K562 (cell line): ENCODE data around the gene CHSY3. TPM values are rescaled to one million over a fixed set of nuclear protein-coding genes. Genes with fewer than 3 reads are reported as not detected.

Source experiments
- ATAC-seq: fragments of 200-7000 bp; cut with Tn5 transposase; 3 replicates; pipeline ENCODE4 v1.9.1; 2020; ENCODE audit warnings: moderate library complexity
- BruUV-seq: library from RNA; stranded (reverse); fragments of 400-500 nt; replicated peaks from 2 replicates; lab custom pipeline; 2021; lab: Mats Ljungman, UMichigan
- CTCF ChIA-PET: fragments of 300-600 bp; formaldehyde crosslinking; extraction: SDS; loops from one replicate; lab custom pipeline; 2021; ENCODE audit warnings: low intra/inter-chr PET ratio; lab: Yijun Ruan, JAX
- POLR2A ChIA-PET: fragments of 300-600, 350-650 bp; sonication (Branson Sonifier 250); formaldehyde crosslinking; extraction: SDS; loops from one replicate; lab custom pipeline; 2021; ENCODE audit warnings: antibody characterized with exemption, inconsistent platforms; lab: Yijun Ruan, JAX
- DNase-seq, 4 experiments: peaks; one replicate each; pipeline versions ENCODE4 v3.0.0 to v3.0.0-alpha.2; 2011 to 2018; ENCODE audit warnings: low spot score in 3 of 4, mixed read lengths in 3 of 4; ENCODE audit errors: extremely low read depth in 1 of 4
- FAIRE-seq: peaks from 2 replicates; lab custom pipeline; 2011; peaks lifted over from hg19 to GRCh38; lab: Jason Lieb, UNC
- H2AFZ ChIP-seq: 2 replicates; pipeline ENCODE4 v1.6.0; 2011; ENCODE audit warnings: low read depth, low read length, control low read depth, inconsistent platforms
- H3K27ac ChIP-seq: fragments of 200-600 bp; 3 replicates; pipeline ENCODE4 v1.8.0; 2011; ENCODE audit warnings: low read depth, mild to moderate bottlenecking, control low read depth, inconsistent platforms, low read length, moderate library complexity, mixed read lengths; ENCODE audit errors: extremely low read depth
- H3K27me3 ChIP-seq, 2 experiments: fragments of 300-600 bp in 1 of 2; 2 replicates in 1 of 2; 3 replicates in 1 of 2; pipeline versions ENCODE4 v1.6.0 to v1.8.0; 2011; ENCODE audit warnings: inconsistent platforms in 2 of 2, low read length in 2 of 2, mild to moderate bottlenecking in 1 of 2, mixed read lengths in 1 of 2, moderate library complexity in 1 of 2; ENCODE audit not compliant: control insufficient read depth in 2 of 2, insufficient read depth in 2 of 2
- H3K36me3 ChIP-seq: fragments of 300-600 bp; 3 replicates; pipeline ENCODE4 v1.8.0; 2011; ENCODE audit warnings: mild to moderate bottlenecking, low read length, inconsistent platforms; ENCODE audit not compliant: control insufficient read depth, insufficient read depth
- H3K4me1 ChIP-seq, 2 experiments: fragments of 200-600 bp in 1 of 2; replicated peaks in 1 of 2; 2 replicates in 1 of 2; 3 replicates in 1 of 2; pipeline versions ENCODE4 v1.5.1 to v1.8.0; 2011; ENCODE audit warnings: inconsistent platforms in 2 of 2, low read length in 2 of 2, mild to moderate bottlenecking in 1 of 2, mixed read lengths in 1 of 2, moderate library complexity in 1 of 2; ENCODE audit not compliant: control insufficient read depth in 2 of 2, insufficient read depth in 2 of 2
- H3K4me2 ChIP-seq: 2 replicates; pipeline ENCODE4 v1.6.1; 2011; ENCODE audit warnings: low read length, control low read depth, inconsistent platforms, mixed read lengths; ENCODE audit not compliant: insufficient read depth
- H3K4me3 ChIP-seq: fragments of 200-600 bp; sonication (generic), shearing (Covaris generic); 2 replicates; pipeline ENCODE4 v1.5.1; 2016; ENCODE audit warnings: control low read depth, inconsistent platforms
- H3K79me2 ChIP-seq: fragments of 200-600 bp; 3 replicates; pipeline ENCODE4 v1.8.0; 2011; ENCODE audit warnings: low read length, inconsistent platforms; ENCODE audit not compliant: control insufficient read depth, insufficient read depth
- H3K9ac ChIP-seq, 2 experiments: 2 replicates each; pipeline versions ENCODE4 v1.6.0 to v1.6.1; 2011; ENCODE audit warnings: low read depth in 2 of 2, low read length in 2 of 2, control low read depth in 1 of 2, inconsistent platforms in 1 of 2, mild to moderate bottlenecking in 1 of 2, mixed read lengths in 1 of 2; ENCODE audit not compliant: insufficient read depth in 1 of 2
- H3K9me1 ChIP-seq: one replicate; pipeline ENCODE4 v1.6.0; 2011; ENCODE audit warnings: inconsistent platforms, mild to moderate bottlenecking, low read length, moderate library complexity; ENCODE audit not compliant: control insufficient read depth, insufficient read depth
- H3K9me3 ChIP-seq: replicated peaks from 2 replicates; pipeline ENCODE4 v1.5.1; 2011; ENCODE audit warnings: low read depth, low read length, inconsistent platforms; ENCODE audit not compliant: control insufficient read depth, insufficient read depth
- H4K20me1 ChIP-seq: replicated peaks from 2 replicates; pipeline ENCODE4 v1.6.1; 2011; ENCODE audit warnings: low read length, inconsistent platforms, mixed read lengths; ENCODE audit not compliant: control insufficient read depth, insufficient read depth
- C11orf30 ChIP-seq: fragments of 450-650 bp; IDR thresholded peaks from 2 replicates; pipeline ENCODE4 v1.6.1; 2016; ENCODE audit warnings: low read depth, mild to moderate bottlenecking
- CBFA2T2 ChIP-seq: fragments of 450-650 bp; conservative IDR thresholded peaks from 2 replicates; pipeline ENCODE4 v1.6.1; 2017; ENCODE audit warnings: mild to moderate bottlenecking
- CEBPG ChIP-seq, 3 experiments: fragments of 200-800 bp in 1 of 3; sonication (Bioruptor generic) in 1 of 3; sonication (generic) in 1 of 3; formaldehyde crosslinking in 1 of 3; IDR thresholded peaks in 2 of 3; conservative IDR thresholded peaks in 1 of 3; 2 replicates each; pipeline versions ENCODE4 v1.6.1 to v1.8.0; 2016 to 2022; ENCODE audit warnings: missing compliant biosample characterization in 2 of 3, missing genetic modification characterization in 2 of 3, mild to moderate bottlenecking in 1 of 3, missing genetic modification reagents in 1 of 3
- DACH1 ChIP-seq: fragments of 450-650 bp; IDR thresholded peaks from 2 replicates; pipeline ENCODE4 v1.6.1; 2018; ENCODE audit not compliant: partially characterized antibody
- FOS ChIP-seq: IDR thresholded peaks from 3 replicates; pipeline ENCODE4 v1.6.1; 2011; ENCODE audit not compliant: insufficient read length; ENCODE audit errors: extremely low read depth
- FOXJ3 ChIP-seq: sonication (generic); formaldehyde crosslinking; IDR thresholded peaks from 2 replicates; pipeline ENCODE4 v1.4.0; 2020; ENCODE audit warnings: mild to moderate bottlenecking, missing genetic modification reagents
- GATAD2A ChIP-seq: fragments of 450-650 bp; IDR thresholded peaks from 2 replicates; pipeline ENCODE4 v1.6.1; 2017
- KDM2B ChIP-seq: fragments of 250-450 bp; sonication (Bioruptor Pico); IDR thresholded peaks from 2 replicates; pipeline ENCODE4 v1.8.0; 2021; ENCODE audit warnings: mild to moderate bottlenecking, moderate library complexity
- L3MBTL2 ChIP-seq: fragments of 450-650 bp; IDR thresholded peaks from 2 replicates; pipeline ENCODE4 v1.6.1; 2016; ENCODE audit warnings: mild to moderate bottlenecking, moderate library complexity
- MCM5 ChIP-seq: fragments of 450-650 bp; IDR thresholded peaks from 2 replicates; pipeline ENCODE4 v1.6.1; 2016; ENCODE audit warnings: low read depth
- NEUROD1 ChIP-seq: fragments of 150-350 bp; IDR thresholded peaks from 2 replicates; pipeline ENCODE4 v1.6.1; 2014; ENCODE audit warnings: borderline replicate concordance, low read length, low read depth; ENCODE audit not compliant: partially characterized antibody
- POLR3A ChIP-seq: IDR thresholded peaks from 2 replicates; pipeline ENCODE4 v1.6.1; 2011; ENCODE audit warnings: borderline replicate concordance, mild to moderate bottlenecking, moderate library complexity; ENCODE audit not compliant: insufficient read length, insufficient read depth; ENCODE audit errors: extremely low read depth
- YY1 ChIP-seq, 3 experiments: IDR thresholded peaks; 2 replicates each; pipeline ENCODE4 v1.6.1; 2011; ENCODE audit warnings: low read length in 2 of 3, mild to moderate bottlenecking in 2 of 3, moderate library complexity in 2 of 3, borderline replicate concordance in 1 of 3, control low read depth in 1 of 3, low read depth in 1 of 3; ENCODE audit not compliant: insufficient read depth in 3 of 3, insufficient replicate concordance in 2 of 3, control insufficient read depth in 1 of 3, insufficient read length in 1 of 3; ENCODE audit errors: extremely low read depth in 1 of 3
- ZNF121 ChIP-seq: sonication (generic); formaldehyde crosslinking; conservative IDR thresholded peaks from 2 replicates; pipeline ENCODE4 v1.8.0; 2022; ENCODE audit warnings: missing genetic modification reagents
- ZNF175 ChIP-seq: fragments of 200-800 bp; sonication (Bioruptor generic); IDR thresholded peaks from 2 replicates; pipeline ENCODE4 v1.6.1; 2016; ENCODE audit warnings: low read depth, mild to moderate bottlenecking, missing genetic modification characterization, missing compliant biosample characterization
- WGBS: fragments of 100-300 bp; shearing (Covaris generic); methylation state at CpG from one replicate; pipeline ENCODE4 v1.1.6; 2016; ENCODE audit warnings: low coverage, mixed read lengths; ENCODE audit not compliant: insufficient coverage; ENCODE audit errors: missing lambda C conversion rate; 5-methylcytosine and 5-hydroxymethylcytosine counted together
- in situ Hi-C: fragments of 300-500 bp; cut with MboI; formaldehyde crosslinking; loops from 4 replicates; pipeline ENCODE4 v1.15.0; 2018; ENCODE audit warnings: inconsistent platforms, mixed read lengths
- intact Hi-C: fragments of 100-400 bp; cut with micrococcal nuclease; formaldehyde crosslinking; loops from 2 replicates; pipeline ENCODE4 v1.14.2; 2022
- polyA plus RNA-seq, 8 experiments: library from polyadenylated mRNA; depleted of rRNA in 4 of 8; stranded (reverse) in 5 of 8; unstranded in 3 of 8; fragments of >200 nt; fragmentation: Nextera tagmentation in 2 of 8; fragmentation: Illumina TruSeq in 1 of 8; extraction: Ambion mirVana in 2 of 8; extraction: Trizol in 1 of 8; gene quantifications; 2 replicates each; pipeline versions ENCODE4 v1.2.1 to v1.2.3, GENCODE V29; 2011 to 2014; ENCODE audit warnings: inconsistent platforms in 1 of 8, missing spikeins in 1 of 8
- total RNA-seq, 7 experiments: library from RNA; depleted of rRNA in 6 of 7; stranded (reverse); fragments of >200 nt in 6 of 7; fragmentation: Illumina TruSeq in 2 of 7; extraction: Trizol in 2 of 7; gene quantifications; 2 replicates each; pipeline versions ENCODE4 v1.2.1 to v1.2.3, GENCODE V29; 2011 to 2021; ENCODE audit warnings: low replicate concordance in 1 of 7
- TF ChIP-seq, protein P1 (sequence below): sonication (generic); formaldehyde crosslinking; IDR thresholded peaks from 2 replicates; pipeline ENCODE4 v1.8.0; 2022; ENCODE audit warnings: missing genetic modification reagents, mild to moderate bottlenecking, moderate library complexity, borderline replicate concordance

Gene CHSY3
- total and polyA plus RNA-seq, 9 of the 15 experiments (the other 6 are each of a cell fraction or from before 2014, with no cell fraction given): 0.04 TPM; not detected in 8

DNA sequence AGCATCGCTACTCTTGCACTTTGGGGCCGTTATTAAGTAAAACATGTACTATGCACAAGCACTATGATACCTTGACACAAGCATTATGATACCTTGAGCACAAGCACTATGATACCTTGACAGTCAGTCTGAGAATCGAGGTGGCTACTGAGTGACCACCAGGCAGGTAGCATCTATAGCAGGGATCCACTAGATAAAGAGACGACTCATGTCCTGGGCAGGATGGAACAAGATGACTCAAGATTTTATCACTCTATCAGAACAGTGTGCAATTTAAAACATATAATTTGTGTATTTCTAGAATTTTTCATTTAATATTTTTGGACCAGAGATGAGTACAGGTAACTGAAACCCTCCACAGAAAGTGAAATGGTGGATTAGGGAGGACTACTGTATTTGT, 16.9 kb downstream of the CHSY3 start:
- H4K20me1 ChIP-seq: no peaks in the 10 kb centered on the region
- intact Hi-C loops (no loop called here), in situ Hi-C loops (no loop called here)
- H3K4me3 ChIP-seq: no peak overlapping the region
- H3K9me3 ChIP-seq: no peaks in the 10 kb centered on the region
- ATAC-seq (no peak), DNase-seq (no peak), FAIRE-seq (no peak)
- 0% methylated on average over 4 of the region's 4 CpGs for WGBS
- no peak overlapping the region for H3K9ac ChIP-seq
- no peak overlapping the region for H3K4me2 ChIP-seq
- no TSS peak for BruUV-seq
- H3K9me1 ChIP-seq: no peaks in the 10 kb centered on the region
- POLR2A ChIA-PET: no interaction called here
- no peaks in the 10 kb centered on the region for H3K36me3 ChIP-seq
- H3K27ac ChIP-seq: no peak overlapping the region
- TF ChIP-seq YY1 (IDR thresholded peaks at IDR 0.05; ENCODE audit: borderline replicate concordance in 1 of 3, control insufficient read depth in 1 of 3, extremely low read depth in 1 of 3, insufficient read depth in 3 of 3, insufficient read length in 1 of 3, insufficient replicate concordance in 2 of 3, low read depth in 1 of 3, low read length in 2 of 3): no peak
- no peak for TF ChIP-seq GATAD2A
- TF ChIP-seq CBFA2T2: no peak
- no peak for TF ChIP-seq FOXJ3
- no peak for TF ChIP-seq C11orf30
- TF ChIP-seq ZNF121 (CRISPR knock-in tag): no peak
- TF ChIP-seq ZNF175: no peak
- no peak for TF ChIP-seq L3MBTL2
- no peak for TF ChIP-seq NEUROD1
- TF ChIP-seq, protein P1, sequence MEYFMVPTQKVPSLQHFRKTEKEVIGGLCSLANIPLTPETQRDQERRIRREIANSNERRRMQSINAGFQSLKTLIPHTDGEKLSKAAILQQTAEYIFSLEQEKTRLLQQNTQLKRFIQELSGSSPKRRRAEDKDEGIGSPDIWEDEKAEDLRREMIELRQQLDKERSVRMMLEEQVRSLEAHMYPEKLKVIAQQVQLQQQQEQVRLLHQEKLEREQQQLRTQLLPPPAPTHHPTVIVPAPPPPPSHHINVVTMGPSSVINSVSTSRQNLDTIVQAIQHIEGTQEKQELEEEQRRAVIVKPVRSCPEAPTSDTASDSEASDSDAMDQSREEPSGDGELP (CRISPR knock-in tag): no peak
- no peak for TF ChIP-seq DACH1
- TF ChIP-seq KDM2B (CRISPR knock-in tag): no peak
- TF ChIP-seq POLR3A: no peak
- TF ChIP-seq FOS: no peak
- no peak for TF ChIP-seq CEBPG (CRISPR knock-in tag; IDR thresholded peaks at IDR 0.05)
- no peak for TF ChIP-seq CEBPG (tag; conservative IDR thresholded peaks at IDR 0.05 in 1 of 2, IDR thresholded peaks at IDR 0.05 in 1 of 2)
- TF ChIP-seq MCM5: no peak
- H3K27me3 ChIP-seq: no peaks in the 10 kb centered on the region
- H3K79me2 ChIP-seq: no peaks in the 10 kb centered on the region
- H2AFZ ChIP-seq: no peak overlapping the region
- CTCF ChIA-PET: no interaction called here
- H3K4me1 ChIP-seq: no peaks in the 10 kb centered on the region
